ENCODE measurements around the gene ASTN2. TPM values are rescaled to one million over a fixed set of nuclear protein-coding genes. Genes with fewer than 3 reads are reported as not detected.

ASTN2 gene
- total and polyA plus RNA-seq, 2 experiments from 2014 or later: 5.8 to 7.5 TPM

DNA sequence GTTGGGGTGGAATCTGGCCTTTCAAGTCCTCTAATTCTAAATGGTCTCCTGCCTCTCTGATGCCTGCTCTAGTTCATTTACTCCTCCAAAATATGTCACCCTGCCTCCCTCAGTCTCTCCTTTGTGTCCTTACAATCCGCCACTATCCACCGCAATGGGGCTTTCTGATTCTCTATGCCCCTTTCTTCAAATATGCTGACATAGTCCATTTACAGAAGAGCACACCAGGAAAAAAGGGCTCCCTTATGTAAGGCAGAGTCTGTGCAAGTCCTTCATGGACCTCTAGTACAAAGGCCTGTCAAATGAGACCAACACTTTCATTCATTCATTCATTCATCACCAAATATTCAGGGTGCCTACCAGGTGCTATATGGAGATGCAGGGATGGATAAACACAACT is 2.0 kb upstream of the ASTN2 start:
- Histone ChIP-seq H3K9me3 (ENCODE audit: low read depth) (no peaks in the 10 kb centered on the region), H3K9ac (no peak overlapping the region), H3K27ac (no peak overlapping the region), H3K27me3 (replicated peaks; ENCODE audit: insufficient read depth) (peaks cover 50% of the 10 kb centered on the region), H3K4me1 (ENCODE audit: insufficient read depth) (no peaks in the 10 kb centered on the region), H2AFZ (no peak overlapping the region), H3K79me2 (ENCODE audit: insufficient read depth) (no peaks in the 10 kb centered on the region), H3F3A (ENCODE audit: insufficient read depth) (no peaks in the 10 kb centered on the region), H4K20me1 (ENCODE audit: insufficient read depth) (no peaks in the 10 kb centered on the region), H3K4me2 (ENCODE audit: unreplicated experiment) (no peak overlapping the region), H3K36me3 (ENCODE audit: low read depth) (no peaks in the 10 kb centered on the region), H3K4me3 (no peak overlapping the region), H3K9me2 (ENCODE audit: insufficient read depth) (no peaks in the 10 kb centered on the region)
- DNase-seq: no peak
- WGBS, 2 experiments (ENCODE audit: low coverage in 1 of 2, low lambda C conversion rate in 2 of 2, missing lambda C conversion rate in 2 of 2): 89 to 92% methylated on average over 2 of the region's 2 CpGs
- in situ Hi-C loops (cut with MboI): no loop called here
- TF ChIP-seq EZH2 (IDR thresholded peaks at IDR 0.05; ENCODE audit: insufficient read depth, poor library complexity, severe bottlenecking) (no peak), EZH2phosphoT487 (IDR thresholded peaks at IDR 0.05; ENCODE audit: insufficient read depth, low read depth) (no peak)

- Histone ChIP-seq H3K9me2 (ENCODE audit: insufficient read depth) (no peaks in the 10 kb centered on the region), H3K27me3 (replicated peaks; ENCODE audit: insufficient read depth) (peaks cover 52% of the 10 kb centered on the region), H3K9ac (no peak overlapping the region), H3F3A (ENCODE audit: insufficient read depth) (no peaks in the 10 kb centered on the region), H3K79me2 (ENCODE audit: insufficient read depth) (no peaks in the 10 kb centered on the region), H2AFZ (0 out of 2 replicates have a peak overlapping the region, but pooled peaks have one; percentile 56), H3K4me2 (ENCODE audit: unreplicated experiment) (peak overlapping the region; percentile 86), H3K9me3 (ENCODE audit: low read depth) (no peaks in the 10 kb centered on the region), H4K20me1 (ENCODE audit: insufficient read depth) (no peaks in the 10 kb centered on the region), H3K4me3 (peak overlapping the region; percentile 62), H3K27ac (no peak overlapping the region), H3K36me3 (ENCODE audit: low read depth) (no peaks in the 10 kb centered on the region), H3K4me1 (ENCODE audit: insufficient read depth) (no peaks in the 10 kb centered on the region)
- TF ChIP-seq EZH2phosphoT487 (IDR thresholded peaks at IDR 0.05; ENCODE audit: insufficient read depth, low read depth): no peak
- DNase-seq: no peak
- in situ Hi-C loops (cut with MboI): no loop called here
- 5% methylated on average over 13 of the region's 13 CpGs for WGBS, 2 experiments (ENCODE audit: low coverage in 1 of 2, low lambda C conversion rate in 2 of 2, missing lambda C conversion rate in 2 of 2)
These were observed 579 bp upstream of the ASTN2 start for GRCh38 chr9:117415358-117415914.

GRCh38 chr9:117414220-117414905 is 494 bp downstream of the ASTN2 start:
- DNase-seq: peak; percentile 50
- in situ Hi-C loops (cut with MboI): no loop called here

DNA sequence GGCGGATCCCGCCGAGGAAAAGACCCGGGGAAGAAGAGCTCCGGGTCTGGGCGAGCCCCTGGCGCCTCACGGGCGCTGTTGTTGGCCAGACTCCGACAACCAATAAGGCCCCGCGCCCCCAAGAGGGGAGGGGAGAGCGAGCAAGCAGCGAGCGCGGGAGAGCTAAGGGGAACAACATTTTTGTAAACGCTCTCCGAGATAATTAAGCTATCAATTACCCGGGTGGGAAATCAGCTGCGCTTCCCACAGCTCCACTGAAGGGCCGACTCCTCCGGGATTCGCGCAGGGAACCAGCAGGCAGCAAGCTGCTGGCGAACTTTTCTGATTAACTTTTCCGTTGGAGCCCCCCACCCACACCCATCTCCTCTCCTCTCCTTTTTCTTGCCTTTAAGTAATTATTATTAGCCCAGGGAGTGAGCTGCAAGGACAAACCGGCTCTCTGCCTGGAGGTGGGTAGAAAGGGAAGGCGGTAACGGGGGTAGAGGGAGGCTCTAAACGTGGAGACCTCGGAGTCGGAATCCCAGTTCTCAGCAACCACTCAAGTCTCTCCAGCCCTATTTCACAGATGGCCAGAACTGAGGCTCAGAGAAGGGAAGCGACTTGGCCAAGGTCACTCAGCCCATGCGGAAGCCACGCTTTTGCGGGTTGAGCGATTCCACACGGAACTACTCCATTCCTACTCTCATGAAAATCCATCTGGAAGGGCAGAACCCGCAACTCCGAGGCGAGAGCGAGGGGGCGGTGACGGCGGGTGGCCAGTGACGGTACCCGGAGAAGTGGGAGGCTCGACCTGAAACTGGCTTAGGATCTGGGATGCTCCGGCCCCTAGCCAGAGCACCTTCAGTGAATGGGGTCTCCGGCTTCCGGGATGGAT is 1.3 kb downstream of the ASTN2 start:
- H3K4me2 ChIP-seq (ENCODE audit: unreplicated experiment): no peak overlapping the region
- no peaks in the 10 kb centered on the region for H4K20me1 ChIP-seq (ENCODE audit: insufficient read depth)
- TF ChIP-seq EZH2phosphoT487 (IDR thresholded peaks at IDR 0.05; ENCODE audit: insufficient read depth, low read depth) (0 out of 2 replicates have a peak, but pooled peaks have one; percentile 56), EZH2 (IDR thresholded peaks at IDR 0.05; ENCODE audit: insufficient read depth, poor library complexity, severe bottlenecking) (peak; percentile 73)
- no peak overlapping the region for H3K9ac ChIP-seq
- no peaks in the 10 kb centered on the region for H3K4me1 ChIP-seq (ENCODE audit: insufficient read depth)
- no peaks in the 10 kb centered on the region for H3K79me2 ChIP-seq (ENCODE audit: insufficient read depth)
- no peaks in the 10 kb centered on the region for H3F3A ChIP-seq (ENCODE audit: insufficient read depth)
- in situ Hi-C loops (cut with MboI): no loop called here
- no peaks in the 10 kb centered on the region for H3K36me3 ChIP-seq (ENCODE audit: low read depth)
- no peak overlapping the region for H3K27ac ChIP-seq
- no peaks in the 10 kb centered on the region for H3K9me2 ChIP-seq (ENCODE audit: insufficient read depth)
- 4 to 5% methylated on average over 49 to 51 of the region's 51 CpGs for WGBS, 2 experiments (ENCODE audit: low coverage in 1 of 2, low lambda C conversion rate in 2 of 2, missing lambda C conversion rate in 2 of 2)
- H3K27me3 ChIP-seq (replicated peaks; ENCODE audit: insufficient read depth): peaks cover 52% of the 10 kb centered on the region
- H3K4me3 ChIP-seq: peak overlapping the region; percentile 62; the same call in 1 of the 2 replicates
- H3K9me3 ChIP-seq (ENCODE audit: low read depth): no peaks in the 10 kb centered on the region
- H2AFZ ChIP-seq: no peak overlapping the region
- DNase-seq: no peak

More at GRCh38 chr9:117414220-117414905, 494 bp downstream of the ASTN2 start:
- WGBS, 2 experiments (ENCODE audit: low coverage in 1 of 2, low lambda C conversion rate in 2 of 2, missing lambda C conversion rate in 2 of 2): 1 to 2% methylated on average over 44 to 50 of the region's 77 CpGs
- H3K4me1 ChIP-seq (ENCODE audit: insufficient read depth): no peaks in the 10 kb centered on the region
- no peaks in the 10 kb centered on the region for H4K20me1 ChIP-seq (ENCODE audit: insufficient read depth)
- H3K4me2 ChIP-seq (ENCODE audit: unreplicated experiment): no peak overlapping the region
- H3K36me3 ChIP-seq (ENCODE audit: low read depth): no peaks in the 10 kb centered on the region
- no peak overlapping the region for H3K27ac ChIP-seq
- H3K9ac ChIP-seq: no peak overlapping the region
- TF ChIP-seq EZH2 (IDR thresholded peaks at IDR 0.05; ENCODE audit: insufficient read depth, poor library complexity, severe bottlenecking): peak; percentile 73
- TF ChIP-seq EZH2phosphoT487 (IDR thresholded peaks at IDR 0.05; ENCODE audit: insufficient read depth, low read depth): no peak
- H3K27me3 ChIP-seq (replicated peaks; ENCODE audit: insufficient read depth): peaks cover 52% of the 10 kb centered on the region
- no peak overlapping the region for H2AFZ ChIP-seq
- peak overlapping the region; percentile 62 for H3K4me3 ChIP-seq
- no peaks in the 10 kb centered on the region for H3K79me2 ChIP-seq (ENCODE audit: insufficient read depth)
- H3K9me2 ChIP-seq (ENCODE audit: insufficient read depth): no peaks in the 10 kb centered on the region
- H3K9me3 ChIP-seq (ENCODE audit: low read depth): no peaks in the 10 kb centered on the region
- no peaks in the 10 kb centered on the region for H3F3A ChIP-seq (ENCODE audit: insufficient read depth)

All from GM23248 (cell line).